Activated CD8-positive, alpha-beta T cell treated with anti-CD3 and anti-CD28 coated beads, Interleukin-2, amount 10 ng/mL, durations not matched to agents 7 days and 5 days (primary cell): ENCODE data around the gene PTX4. TPM values are rescaled to one million over a fixed set of nuclear protein-coding genes. Genes with fewer than 3 reads are reported as not detected.

ENCODE experiments used
- ATAC-seq: fragments of 150-1000 bp; cut with Tn5 transposase; one replicate; pipeline ENCODE4 v1.10.0; 2021; ENCODE audit warnings: moderate library complexity
- CTCF ChIA-PET: fragments of 350-600 bp; sonication (Branson Sonifier 250); formaldehyde crosslinking; loops from one replicate; lab custom pipeline; 2021; ENCODE audit warnings: antibody characterized with exemption; lab: Charles Lee
- POLR2A ChIA-PET: fragments of 350-600 bp; sonication (Branson Sonifier 250); formaldehyde crosslinking; loops from one replicate; lab custom pipeline; 2021; ENCODE audit warnings: antibody characterized with exemption; lab: Charles Lee
- DNase-seq: peaks from one replicate; pipeline ENCODE4 v3.0.0-alpha.2; 2020
- H3K27ac Mint-ChIP-seq: one replicate; pipeline ENCODE4 v1.8.0; 2021; ENCODE audit warnings: mild to moderate bottlenecking, mixed read lengths
- H3K27me3 Mint-ChIP-seq: one replicate; pipeline ENCODE4 v1.8.0; 2021; ENCODE audit warnings: low read depth, mixed read lengths
- H3K36me3 Mint-ChIP-seq: one replicate; pipeline ENCODE4 v1.8.0; 2021; ENCODE audit warnings: low read depth, mixed read lengths
- H3K4me1 Mint-ChIP-seq: one replicate; pipeline ENCODE4 v1.8.0; 2021; ENCODE audit warnings: low read depth, mixed read lengths
- H3K4me3 Mint-ChIP-seq: one replicate; pipeline ENCODE4 v1.8.0; 2021; ENCODE audit warnings: mild to moderate bottlenecking, mixed read lengths
- H3K9me3 Mint-ChIP-seq: one replicate; pipeline ENCODE4 v1.8.0; 2022; ENCODE audit warnings: mixed read lengths; ENCODE audit not compliant: insufficient read depth
- total RNA-seq, 2 experiments: library from RNA; stranded (reverse); gene quantifications; one replicate each; pipeline ENCODE4 v1.2.3, GENCODE V29; 2021

Gene PTX4
- total RNA-seq, 2 experiments from 2014 or later, result not detected

DNA sequence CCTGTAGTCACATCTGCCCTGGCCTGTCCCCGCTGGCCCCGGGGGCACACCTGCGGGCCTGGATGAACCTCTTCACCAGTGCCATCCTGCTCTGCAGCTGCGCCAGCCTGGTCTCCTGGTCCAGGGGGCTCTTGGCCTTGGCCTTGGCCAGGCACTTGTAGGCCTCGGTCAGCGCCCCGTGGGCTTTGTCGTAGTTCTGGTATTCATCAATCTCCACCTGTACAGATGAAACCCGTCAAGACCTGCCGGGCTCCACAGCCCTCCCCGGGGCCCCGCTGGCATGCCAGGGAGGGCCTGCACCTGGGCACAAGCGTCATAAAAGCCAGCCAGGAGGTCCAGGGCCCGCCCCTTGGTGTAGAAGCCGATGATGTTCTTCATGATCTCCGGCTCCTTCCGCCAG is 31.1 kb upstream of the PTX4 start:
- no peak overlapping the region for H3K27ac Mint-ChIP-seq
- no peaks in the 10 kb centered on the region for H3K4me1 Mint-ChIP-seq
- POLR2A ChIA-PET, result no interaction called here

DNA sequence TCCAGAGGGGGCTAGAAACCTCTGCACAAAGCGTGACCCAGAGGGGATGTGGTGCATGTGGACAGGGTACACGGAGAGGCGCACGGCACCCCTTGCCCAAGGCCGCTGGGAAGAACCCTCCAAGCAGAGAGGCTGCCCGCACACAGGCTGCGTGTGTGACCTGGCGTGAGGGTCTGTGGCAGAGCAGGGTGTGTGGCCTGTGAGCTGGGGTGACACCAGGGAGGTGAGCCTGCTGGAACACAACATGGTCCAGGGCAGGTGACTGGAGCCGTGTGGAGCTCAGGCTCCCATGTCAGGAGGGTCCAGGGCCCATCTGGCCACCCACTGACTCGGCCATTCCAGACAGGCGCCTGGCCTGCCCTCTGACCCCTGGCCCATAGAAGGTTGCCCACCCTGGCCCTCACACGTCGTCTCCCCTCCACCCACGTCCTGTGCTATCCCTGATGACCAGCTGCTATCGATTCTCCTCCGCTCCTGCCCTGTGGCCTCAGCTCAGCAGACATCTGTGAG is 29.9 kb upstream of the PTX4 start:
- Mint-ChIP-seq H3K4me1 (no peaks in the 10 kb centered on the region), H3K36me3 (peaks cover 3% of the 10 kb centered on the region), H3K4me3 (no peak overlapping the region), H3K27me3 (no peaks in the 10 kb centered on the region), H3K27ac (no peak overlapping the region), H3K9me3 (no peaks in the 10 kb centered on the region)
- DNase-seq (no peak), ATAC-seq (no peak)
- POLR2A ChIA-PET, result no interaction called here
- CTCF ChIA-PET, result no interaction called here

More for the DNA sequence above, 31.1 kb upstream of the PTX4 start:
- no peaks in the 10 kb centered on the region for H3K9me3 Mint-ChIP-seq
- DNase-seq, result no peak
- H3K4me3 Mint-ChIP-seq, result no peak overlapping the region
- H3K36me3 Mint-ChIP-seq, result peaks cover 2% of the 10 kb centered on the region
- H3K27me3 Mint-ChIP-seq, result no peaks in the 10 kb centered on the region
- no peak for ATAC-seq
- CTCF ChIA-PET, result no interaction called here

DNA sequence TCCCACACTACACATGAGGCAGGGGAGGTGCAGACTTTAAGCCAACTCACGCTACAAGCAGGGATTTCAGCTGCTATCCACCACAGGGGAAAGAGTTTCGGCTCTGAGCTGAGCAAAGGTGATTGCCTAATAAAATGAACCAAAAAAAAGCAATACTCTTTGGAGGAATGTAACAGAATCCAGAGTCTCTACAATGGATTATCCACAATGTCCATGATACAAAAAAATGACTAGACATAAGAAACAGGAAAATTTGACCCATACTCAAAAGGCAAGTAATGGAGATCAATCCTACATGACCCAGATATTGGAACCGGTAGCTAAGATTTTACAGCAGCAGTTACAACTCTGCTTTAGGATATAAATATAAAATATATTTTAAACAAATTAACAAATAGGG is 25.8 kb upstream of the PTX4 start:
- ChIA-PET CTCF (interaction anchor here (0.5 to 1.0 kb wide), 3 partner anchors 25 to 191 kb away, joined by 3 to 4 read pairs (median 3); partner anchors contain the start of gene MAPK8IP3), POLR2A (no interaction called here)
- H3K4me1 Mint-ChIP-seq, result no peaks in the 10 kb centered on the region
- ATAC-seq, result no peak
- peaks cover 19% of the 10 kb centered on the region for H3K36me3 Mint-ChIP-seq
- no peaks in the 10 kb centered on the region for H3K27me3 Mint-ChIP-seq
- H3K9me3 Mint-ChIP-seq, result no peaks in the 10 kb centered on the region
- H3K4me3 Mint-ChIP-seq, result no peak overlapping the region
- no peak for DNase-seq
- H3K27ac Mint-ChIP-seq, result no peak overlapping the region

DNA sequence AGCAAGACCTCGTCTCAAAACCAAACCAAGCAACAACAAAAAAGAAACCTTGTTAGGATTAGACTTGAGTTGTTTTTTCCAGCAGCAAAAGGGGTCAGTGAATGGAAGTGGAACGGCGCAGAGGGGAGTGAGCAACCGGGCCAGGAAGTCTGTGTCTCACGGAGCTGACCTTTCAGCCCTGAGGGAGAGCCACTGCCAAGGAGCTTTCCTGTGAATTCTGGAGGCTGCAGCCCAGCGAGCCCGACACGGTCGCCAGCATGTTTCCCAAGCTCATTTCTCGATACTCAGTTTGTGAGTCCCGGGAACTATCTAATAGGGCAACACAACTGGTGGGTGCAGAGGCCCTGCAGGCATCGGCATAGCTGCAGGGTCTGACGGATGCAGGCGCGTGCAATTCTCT is 24.0 kb upstream of the PTX4 start:
- H3K36me3 Mint-ChIP-seq, result peaks cover 19% of the 10 kb centered on the region
- ChIA-PET POLR2A (interaction anchor here (0.7 kb wide), 1 partner anchor 11 kb away, joined by 3 read pairs; no protein-coding TSS in a partner anchor), CTCF (interaction anchor here (0.9 kb wide), 1 partner anchor 145 kb away, joined by 3 read pairs; no protein-coding TSS in a partner anchor)
- no peak overlapping the region for H3K4me3 Mint-ChIP-seq
- H3K27ac Mint-ChIP-seq, result no peak overlapping the region
- no peaks in the 10 kb centered on the region for H3K27me3 Mint-ChIP-seq
- no peaks in the 10 kb centered on the region for H3K9me3 Mint-ChIP-seq
- DNase-seq (no peak), ATAC-seq (no peak)
- H3K4me1 Mint-ChIP-seq, result no peaks in the 10 kb centered on the region

DNA sequence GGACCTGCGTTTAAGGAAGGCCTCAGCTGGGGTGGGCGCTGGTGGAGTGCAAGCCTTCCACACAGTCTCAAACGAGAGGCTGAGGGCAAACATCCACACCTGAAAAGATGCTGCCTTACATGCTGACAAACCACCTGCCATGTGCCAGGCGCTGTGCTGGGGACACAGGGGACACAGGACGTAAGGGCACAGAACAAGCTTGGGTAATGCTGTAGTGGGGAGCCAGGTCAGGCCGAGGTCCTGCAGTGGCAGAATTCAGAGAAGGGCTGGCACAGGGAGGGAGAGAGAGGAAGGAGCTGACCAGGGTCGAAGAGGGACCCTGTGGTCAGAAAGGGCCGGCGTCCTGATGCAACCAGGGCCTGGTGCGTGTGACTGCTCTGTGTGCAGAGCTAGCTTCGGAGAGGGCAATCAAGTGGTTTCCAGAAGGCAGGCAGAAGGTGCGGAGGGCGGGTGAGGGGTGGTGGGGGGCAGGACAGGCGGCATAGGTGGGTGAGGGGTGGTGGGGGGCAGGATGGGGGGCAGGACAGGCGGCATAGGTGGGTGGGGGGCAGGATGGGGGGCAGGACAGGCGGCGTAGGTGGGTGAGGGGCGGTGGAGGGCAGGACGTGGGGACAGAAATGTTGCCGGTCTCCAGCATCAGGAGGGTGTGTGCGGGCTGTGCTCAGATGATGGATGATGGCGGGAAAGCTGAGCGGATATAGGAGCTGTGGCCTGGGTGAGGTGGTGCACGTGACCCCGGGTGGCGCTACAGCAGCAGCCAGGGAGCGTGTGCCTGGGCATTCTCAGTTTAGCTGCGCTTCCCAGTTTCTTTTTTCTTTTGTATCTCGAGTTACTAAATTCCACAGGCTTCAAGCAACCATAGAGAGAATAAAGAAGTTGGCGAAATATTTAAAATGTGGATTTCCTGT is 23.2 kb upstream of the PTX4 start:
- POLR2A ChIA-PET, result interaction anchor here (0.7 kb wide), 1 partner anchor 10 kb away, joined by 3 read pairs; no protein-coding TSS in a partner anchor
- Mint-ChIP-seq H3K27me3 (no peaks in the 10 kb centered on the region), H3K4me3 (no peak overlapping the region), H3K36me3 (peaks cover 22% of the 10 kb centered on the region), H3K27ac (no peak overlapping the region), H3K9me3 (no peaks in the 10 kb centered on the region), H3K4me1 (no peaks in the 10 kb centered on the region)
- DNase-seq, result no peak
- ATAC-seq, result no peak
- CTCF ChIA-PET, result no interaction called here

DNA sequence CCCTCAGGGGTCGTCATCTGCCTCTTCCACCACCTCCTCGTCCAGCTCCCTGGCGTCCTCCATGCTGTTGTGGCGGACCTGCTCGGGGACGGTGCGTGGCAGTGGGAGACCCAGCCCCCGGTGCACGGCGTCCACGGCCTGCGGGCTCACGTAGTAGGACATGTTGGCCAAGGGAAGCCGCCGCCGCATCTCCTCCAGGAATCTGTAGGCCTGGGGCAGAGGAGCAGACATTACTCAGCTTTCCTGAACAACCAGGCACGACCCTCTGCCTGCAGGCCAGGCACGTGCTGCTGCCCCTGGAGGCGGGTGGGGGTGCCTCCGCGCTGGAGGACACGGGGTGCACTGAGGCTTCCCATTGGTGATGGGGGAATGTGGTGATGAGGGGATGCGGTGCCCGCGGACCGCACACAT is 22.2 kb upstream of the PTX4 start:
- ChIA-PET CTCF (no interaction called here), POLR2A (no interaction called here)
- ATAC-seq, result no peak
- Mint-ChIP-seq H3K4me1 (no peaks in the 10 kb centered on the region), H3K4me3 (no peak overlapping the region), H3K36me3 (peaks cover 24% of the 10 kb centered on the region), H3K9me3 (no peaks in the 10 kb centered on the region), H3K27ac (no peak overlapping the region), H3K27me3 (no peaks in the 10 kb centered on the region)
- DNase-seq, result no peak

DNA sequence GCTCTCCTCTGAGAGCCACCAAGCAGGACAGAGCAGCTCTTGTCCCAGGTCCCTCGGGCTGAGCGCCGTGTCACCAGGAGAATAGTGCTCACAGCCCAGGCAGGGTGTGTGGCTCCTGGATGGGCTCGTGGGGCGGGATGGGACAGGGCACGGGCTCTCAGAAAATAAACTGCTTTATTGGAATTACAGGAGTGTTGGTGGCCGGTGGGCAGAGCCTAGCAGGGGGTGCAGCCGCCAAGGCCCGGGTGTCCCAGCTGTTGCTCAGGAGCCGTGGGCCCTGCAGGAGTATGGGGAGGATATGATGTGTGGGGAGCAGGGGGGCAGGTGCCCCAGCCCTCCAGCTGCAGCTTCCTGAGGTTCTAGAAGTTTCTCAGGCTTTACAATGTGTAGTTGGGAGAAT is 21.5 kb upstream of the PTX4 start:
- no peak overlapping the region for H3K27ac Mint-ChIP-seq

DNA sequence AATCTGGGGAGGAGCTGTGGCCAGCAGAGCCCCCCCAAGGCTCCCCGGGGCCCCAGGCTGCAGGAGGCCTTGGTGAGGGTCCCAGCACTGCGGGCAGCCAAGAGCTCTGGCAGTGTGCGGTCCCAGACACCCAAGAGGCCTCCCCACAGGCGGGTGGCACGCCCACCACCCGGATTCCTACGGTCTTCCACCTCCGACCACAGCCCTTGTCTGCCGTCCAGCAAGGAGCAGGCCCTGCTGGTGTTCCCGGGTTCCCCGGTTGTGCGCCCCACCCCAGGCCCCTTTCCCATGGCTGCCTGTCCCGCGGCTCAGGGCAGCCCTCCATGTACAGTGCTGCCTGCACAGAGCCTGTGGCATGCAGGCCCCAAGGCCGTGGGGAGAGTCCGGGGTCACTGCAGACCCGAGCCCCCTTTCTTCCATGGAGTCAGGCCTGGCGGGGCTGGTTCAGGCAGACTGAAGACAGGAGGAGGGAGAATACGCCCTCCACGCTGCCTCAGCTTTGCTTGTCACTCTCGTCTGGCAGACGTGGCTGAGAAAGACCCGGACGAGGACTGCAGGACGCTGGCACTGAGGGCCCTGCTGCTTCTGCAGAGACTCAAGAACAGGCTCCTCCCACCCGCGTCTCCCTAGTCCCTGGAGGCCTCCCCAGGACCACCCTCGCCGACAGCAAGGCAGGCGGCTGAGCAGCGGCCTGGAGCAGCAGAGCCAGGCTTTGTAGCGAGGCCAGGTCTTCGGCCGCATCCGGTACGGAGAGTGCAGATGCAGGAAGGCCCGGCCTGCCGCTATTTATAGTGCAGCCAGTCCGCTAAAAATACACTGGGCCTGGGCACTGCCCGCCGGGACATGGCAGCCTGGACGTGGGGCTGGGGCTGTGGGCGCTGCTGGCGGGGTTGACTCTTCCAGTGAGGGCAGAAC is 20.8 kb upstream of the PTX4 start:
- H3K4me1 Mint-ChIP-seq, result no peaks in the 10 kb centered on the region
- ChIA-PET POLR2A (no interaction called here), CTCF (no interaction called here)
- ATAC-seq (no peak), DNase-seq (no peak)
- no peak overlapping the region for H3K27ac Mint-ChIP-seq
- H3K9me3 Mint-ChIP-seq, result no peaks in the 10 kb centered on the region
- H3K4me3 Mint-ChIP-seq, result no peak overlapping the region
- H3K36me3 Mint-ChIP-seq, result peaks cover 23% of the 10 kb centered on the region
- no peaks in the 10 kb centered on the region for H3K27me3 Mint-ChIP-seq

More for the DNA sequence above, 21.5 kb upstream of the PTX4 start:
- Mint-ChIP-seq H3K4me1 (no peaks in the 10 kb centered on the region), H3K36me3 (peaks cover 24% of the 10 kb centered on the region), H3K4me3 (no peak overlapping the region), H3K9me3 (no peaks in the 10 kb centered on the region), H3K27me3 (no peaks in the 10 kb centered on the region)
- ATAC-seq (no peak), DNase-seq (no peak)
- POLR2A ChIA-PET, result no interaction called here
- CTCF ChIA-PET, result no interaction called here

DNA sequence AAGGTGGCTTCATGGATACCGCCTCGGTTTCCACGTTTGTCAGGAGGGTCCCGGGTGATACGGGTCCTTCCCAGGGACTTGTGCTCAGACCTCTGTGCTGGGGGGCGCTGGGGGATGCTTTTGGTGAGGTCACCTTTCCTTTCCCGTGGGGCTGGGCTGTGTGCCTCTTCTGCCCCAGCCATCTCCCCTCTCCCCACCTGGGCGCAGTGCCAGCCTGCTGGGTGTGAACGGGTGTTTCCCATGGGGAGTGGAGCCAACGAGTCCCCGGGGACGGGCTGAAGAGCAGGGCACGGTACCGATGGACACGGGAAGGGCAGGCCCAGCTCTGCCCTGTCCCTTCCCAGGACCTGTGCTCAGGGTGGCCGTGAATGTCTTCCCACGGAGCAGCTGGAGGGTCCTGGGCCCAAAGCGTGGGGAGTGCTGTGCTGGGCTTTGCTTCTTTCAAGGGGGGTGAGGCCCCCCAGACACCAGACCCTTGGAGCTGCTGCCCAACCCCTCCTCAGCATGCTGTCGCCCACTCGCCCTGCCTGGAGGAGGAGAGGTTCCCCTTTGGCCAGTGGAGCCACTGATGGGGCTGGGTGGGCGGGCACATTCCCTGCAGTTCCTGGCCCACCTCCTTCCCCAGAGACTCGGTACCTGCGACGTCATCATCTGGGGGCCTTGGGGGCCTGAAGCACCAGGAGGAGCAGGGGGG is 19.9 kb upstream of the PTX4 start:
- DNase-seq (no peak), ATAC-seq (no peak)
- Mint-ChIP-seq H3K4me1 (no peaks in the 10 kb centered on the region), H3K27ac (no peak overlapping the region), H3K9me3 (no peaks in the 10 kb centered on the region), H3K4me3 (no peak overlapping the region), H3K27me3 (no peaks in the 10 kb centered on the region), H3K36me3 (peaks cover 23% of the 10 kb centered on the region)
- POLR2A ChIA-PET, result no interaction called here
- CTCF ChIA-PET, result no interaction called here

DNA sequence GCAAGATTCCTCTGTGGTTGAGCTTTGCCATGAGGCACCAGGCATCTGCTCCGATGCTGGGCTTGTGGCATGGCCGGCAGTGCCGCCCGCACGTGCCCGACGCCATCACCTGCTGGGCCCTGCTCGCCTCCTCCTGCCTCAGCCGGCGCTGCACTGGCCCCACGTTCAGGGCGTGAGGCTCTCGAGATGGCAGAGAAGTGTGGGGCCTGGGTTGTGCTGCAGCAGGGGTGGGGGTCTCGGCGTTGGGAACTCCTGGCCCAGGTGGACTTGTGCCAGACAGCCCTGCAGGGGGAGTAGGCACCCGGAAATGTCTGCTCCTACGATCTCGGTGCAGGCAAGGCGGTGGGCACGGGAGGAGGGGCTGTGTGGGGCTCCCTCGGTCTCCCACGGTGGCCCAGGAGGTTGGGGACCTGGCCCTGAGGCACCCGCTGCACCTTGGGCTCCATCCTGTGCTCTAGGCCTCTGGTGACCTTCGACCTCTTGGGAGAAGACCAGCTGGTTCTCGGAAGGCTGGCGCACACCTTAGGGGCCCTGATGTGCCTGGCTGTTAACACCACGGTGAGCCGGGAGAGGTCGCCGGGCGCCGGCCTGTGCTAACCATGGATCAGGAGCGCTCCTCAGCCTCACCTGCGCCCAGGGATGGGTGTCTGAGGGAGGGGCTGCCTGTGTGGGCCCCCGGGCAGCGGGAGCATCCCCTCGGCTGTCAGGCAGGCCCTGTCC is 17.9 kb upstream of the PTX4 start:
- no peaks in the 10 kb centered on the region for H3K9me3 Mint-ChIP-seq
- peaks cover 22% of the 10 kb centered on the region for H3K36me3 Mint-ChIP-seq
- no peaks in the 10 kb centered on the region for H3K27me3 Mint-ChIP-seq
- no peak overlapping the region for H3K4me3 Mint-ChIP-seq
- no peak for DNase-seq
- ATAC-seq, result no peak
- POLR2A ChIA-PET, result interaction anchor here (0.5 kb wide), 1 partner anchor 9 kb away, joined by 3 read pairs; no protein-coding TSS in a partner anchor
- H3K4me1 Mint-ChIP-seq, result no peaks in the 10 kb centered on the region
- H3K27ac Mint-ChIP-seq, result no peak overlapping the region
- CTCF ChIA-PET, result no interaction called here

DNA sequence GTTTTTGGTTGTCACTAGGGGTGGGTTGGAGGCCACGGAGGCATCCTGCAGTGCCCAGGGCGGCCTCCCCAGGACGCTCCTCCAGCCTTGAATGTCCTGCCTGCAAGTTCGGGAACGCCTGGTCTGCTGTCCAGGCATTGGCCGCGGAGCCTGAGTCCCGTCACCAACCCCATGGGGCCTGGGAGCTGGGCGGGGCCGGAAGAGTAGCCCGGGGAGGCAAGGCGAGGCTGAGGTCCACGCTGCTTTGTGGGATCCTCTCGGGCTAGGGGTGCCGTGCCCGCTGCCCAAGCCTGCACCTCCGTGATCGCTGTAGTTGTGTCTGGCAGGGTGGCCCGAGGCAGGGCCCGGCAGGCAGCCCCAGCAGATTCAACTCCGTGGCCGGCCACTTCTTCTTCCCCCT is 17.2 kb upstream of the PTX4 start:
- H3K9me3 Mint-ChIP-seq, result no peaks in the 10 kb centered on the region
- H3K27me3 Mint-ChIP-seq, result no peaks in the 10 kb centered on the region
- POLR2A ChIA-PET, result interaction anchor here (0.5 kb wide), 1 partner anchor 8 kb away, joined by 3 read pairs; no protein-coding TSS in a partner anchor
- no peak overlapping the region for H3K4me3 Mint-ChIP-seq
- CTCF ChIA-PET, result no interaction called here
- peaks cover 21% of the 10 kb centered on the region for H3K36me3 Mint-ChIP-seq
- no peaks in the 10 kb centered on the region for H3K4me1 Mint-ChIP-seq
- H3K27ac Mint-ChIP-seq, result no peak overlapping the region
- no peak for DNase-seq
- ATAC-seq, result no peak
